Measurements from ENCODE around the gene RPLP2.

The RPLP2 gene

GRCh38 chr11:809287-810039, at the start of gene RPLP2:
Gene RPLP2, plus strand, starts transcription at chr11:809967. Its CDS starts 268 bp downstream, at chr11:810235.
- DNase-seq, result peak; percentile 100

GRCh38 chr11:760236-760635, 49.5 kb upstream of the RPLP2 start:
- no peak for DNase-seq

GRCh38 chr11:761526-762108, 48.1 kb upstream of the RPLP2 start:
- DNase-seq, result no peak

GRCh38 chr11:762421-763072, 47.2 kb upstream of the RPLP2 start:
- no peak for DNase-seq

GRCh38 chr11:763073-763463, 46.7 kb upstream of the RPLP2 start:
- no peak for DNase-seq

GRCh38 chr11:763549-764321, 46.0 kb upstream of the RPLP2 start:
- DNase-seq, result no peak

GRCh38 chr11:764322-765024, 45.3 kb upstream of the RPLP2 start:
- DNase-seq, result no peak

GRCh38 chr11:765025-765801, 44.6 kb upstream of the RPLP2 start:
- DNase-seq, result peak; percentile 47

GRCh38 chr11:765802-766091, 44.0 kb upstream of the RPLP2 start:
- DNase-seq, result no peak

GRCh38 chr11:766106-766935, 43.4 kb upstream of the RPLP2 start:
- DNase-seq, result no peak

GRCh38 chr11:766936-767210, 42.9 kb upstream of the RPLP2 start:
- DNase-seq, result no peak

GRCh38 chr11:767238-767637, 42.5 kb upstream of the RPLP2 start:
- DNase-seq, result no peak

- no peak for DNase-seq
Observed at GRCh38 chr11:769887-770641, 39.7 kb upstream of the RPLP2 start.

GRCh38 chr11:770642-771616, 38.8 kb upstream of the RPLP2 start:
- no peak for DNase-seq

- no peak for DNase-seq
Observed at GRCh38 chr11:771617-772204, 38.1 kb upstream of the RPLP2 start.

- no peak for DNase-seq
Observed at GRCh38 chr11:772429-773390, 37.1 kb upstream of the RPLP2 start.

- no peak for DNase-seq
Observed at GRCh38 chr11:773425-773824, 36.3 kb upstream of the RPLP2 start.

GRCh38 chr11:773830-774229, 35.9 kb upstream of the RPLP2 start:
- DNase-seq, result no peak
